ENCODE measurements around the gene NPTN.

Gene NPTN

GRCh38 chr15:73517566-73517965 is 115.6 kb downstream of the NPTN start:
- no peak for DNase-seq

- DNase-seq, result no peak
Observed at GRCh38 chr15:73515527-73515926, 117.7 kb downstream of the NPTN start.

Measured in amniotic stem cell (primary cell).